OCI-LY7 (cell line): ENCODE data around the gene ROBO1.

Experiments
- CTCF ChIP-seq: fragments of 200-600 bp; sonication (generic); conservative IDR thresholded peaks from 2 replicates; pipeline ENCODE4 v1.5.1; 2014; ENCODE audit warnings: mild to moderate bottlenecking, antibody characterized with exemption, low read length, moderate library complexity, mixed read lengths
- EZH2phosphoT487 ChIP-seq: fragments of 200-600 bp; sonication (generic); IDR thresholded peaks from 2 replicates; pipeline ENCODE4 v1.6.1; 2018; ENCODE audit warnings: low read depth, borderline replicate concordance, mild to moderate bottlenecking, mixed run types, antibody characterized with exemption, low read length, moderate library complexity, mixed read lengths

GRCh38 chr3:78882251-78882650 lies 885.5 kb downstream of the ROBO1 start:
- TF ChIP-seq CTCF (no peak), EZH2phosphoT487 (no peak)
